Measurements from ENCODE around the gene LOC101059915.
"Not testable (repeated sequence)": the region's sequence is repeated elsewhere in the genome, so short reads cannot be mapped to it uniquely, and the experiment has no call there.

LOC101059915 gene

DNA sequence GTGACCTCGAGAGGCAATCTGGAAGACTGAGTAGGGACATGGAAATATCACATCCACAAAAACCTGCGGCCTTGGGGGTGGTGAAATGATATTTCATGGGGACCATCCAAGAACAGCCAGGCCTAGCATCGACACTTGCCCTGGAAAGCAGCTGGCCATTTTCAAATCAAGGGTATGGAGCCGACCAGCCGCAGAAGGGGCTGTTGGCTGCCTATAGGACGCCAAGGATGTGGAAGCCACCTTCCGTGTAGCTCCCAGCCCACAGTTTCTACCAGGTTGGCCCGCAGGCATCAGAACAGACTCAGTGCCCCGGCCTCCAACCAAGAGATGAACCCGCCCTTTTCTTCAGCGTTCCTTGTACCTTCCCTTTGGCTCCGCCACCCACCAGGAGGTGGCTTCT lies 5.4 kb upstream of the LOC101059915 start:
- H3K4me2 ChIP-seq (ENCODE audit: insufficient read depth, low read length) = no peak overlapping the region
- H3K79me2 ChIP-seq (ENCODE audit: control insufficient read depth, insufficient read depth, low read length) = no peaks in the 10 kb centered on the region
- no peak overlapping the region for H3K9ac ChIP-seq (replicated peaks; ENCODE audit: extremely low read depth, insufficient read depth, low read length)
- no peak overlapping the region for H3K4me3 ChIP-seq (replicated peaks in 1 of 3; ENCODE audit: insufficient read depth in 1 of 3, low read depth in 1 of 3, low read length in 3 of 3)
- dilution Hi-C loops (cut with MboI; ENCODE audit: extremely low pct_ligation_motif_present, low sequenced_read_pairs) = no loop called here
- peaks cover 0 to 4% of the 10 kb centered on the region in 2 experiments for H3K27me3 ChIP-seq (ENCODE audit: control insufficient read depth in 2 of 2, insufficient read depth in 2 of 2, low read length in 2 of 2)
- intact Hi-C loops (cut with micrococcal nuclease) = no loop called here
- no peak for TF ChIP-seq MYC (IDR thresholded peaks at IDR 0.05; ENCODE audit: low read depth, low read length)
- H3K4me1 ChIP-seq (ENCODE audit: control insufficient read depth, extremely low read depth, insufficient read depth, low read length) = no peaks in the 10 kb centered on the region
- H3K9me1 ChIP-seq (replicated peaks; ENCODE audit: control insufficient read depth, extremely low read depth, insufficient read depth, low read length) = no peaks in the 10 kb centered on the region
- BruUV-seq (replicated peaks) = no TSS peak
- H4K20me1 ChIP-seq (replicated peaks; ENCODE audit: control insufficient read depth, extremely low read depth, insufficient read depth, low read length) = no peaks in the 10 kb centered on the region
- H3K36me3 ChIP-seq (ENCODE audit: control insufficient read depth in 2 of 2, extremely low read depth in 1 of 2, insufficient read depth in 2 of 2, low read length in 2 of 2) = no peaks in the 10 kb centered on the region
- ChIA-PET POLR2A (no interaction called here), CTCF (no interaction called here)
- H3K27ac ChIP-seq (ENCODE audit: insufficient read depth, low read depth, low read length) = no peak overlapping the region
- H2AFZ ChIP-seq (ENCODE audit: low read depth, low read length) = no peak overlapping the region
- DNase-seq (ENCODE audit: low read depth, low spot score) (no peak), FAIRE-seq (no peak)
- H3K9me3 ChIP-seq (replicated peaks; ENCODE audit: control insufficient read depth, insufficient read depth, low read length) = no peaks in the 10 kb centered on the region

DNA sequence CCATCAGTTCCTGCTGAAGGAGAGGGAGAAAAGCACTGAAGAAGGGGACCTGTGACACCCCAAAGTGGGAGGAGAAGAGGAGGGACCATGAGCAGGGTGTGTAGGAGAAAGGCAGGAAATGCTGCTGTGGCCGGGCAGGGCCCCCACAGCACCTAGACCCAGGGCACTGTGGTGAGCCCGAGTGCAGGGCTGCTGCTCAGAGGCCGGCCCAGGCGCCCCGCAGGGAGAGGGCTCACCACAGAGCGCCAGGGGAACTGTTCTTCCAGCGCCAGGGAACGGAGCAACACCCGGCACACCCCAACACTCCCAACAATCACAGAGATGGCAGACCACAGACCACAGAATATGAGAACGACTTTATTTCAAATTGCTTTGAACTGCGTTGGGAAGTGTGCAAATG lies 4.7 kb upstream of the LOC101059915 start:
- H3K9me1 ChIP-seq (replicated peaks; ENCODE audit: control insufficient read depth, extremely low read depth, insufficient read depth, low read length); FAIRE-seq; BruUV-seq (replicated peaks); H3K9ac ChIP-seq (replicated peaks; ENCODE audit: extremely low read depth, insufficient read depth, low read length); dilution Hi-C loops (cut with MboI; ENCODE audit: extremely low pct_ligation_motif_present, low sequenced_read_pairs); H3K27me3 ChIP-seq (ENCODE audit: control insufficient read depth in 2 of 2, insufficient read depth in 2 of 2, low read length in 2 of 2); H3K4me2 ChIP-seq (ENCODE audit: insufficient read depth, low read length); H3K36me3 ChIP-seq (ENCODE audit: control insufficient read depth in 2 of 2, extremely low read depth in 1 of 2, insufficient read depth in 2 of 2, low read length in 2 of 2); CTCF ChIA-PET; H2AFZ ChIP-seq (ENCODE audit: low read depth, low read length); intact Hi-C loops (cut with micrococcal nuclease); POLR2A ChIA-PET; H3K4me1 ChIP-seq (ENCODE audit: control insufficient read depth, extremely low read depth, insufficient read depth, low read length); H4K20me1 ChIP-seq (replicated peaks; ENCODE audit: control insufficient read depth, extremely low read depth, insufficient read depth, low read length); H3K9me3 ChIP-seq (replicated peaks; ENCODE audit: control insufficient read depth, insufficient read depth, low read length); DNase-seq (ENCODE audit: low read depth, low spot score); H3K79me2 ChIP-seq (ENCODE audit: control insufficient read depth, insufficient read depth, low read length); H3K27ac ChIP-seq (ENCODE audit: insufficient read depth, low read depth, low read length); H3K4me3 ChIP-seq (replicated peaks in 1 of 3; ENCODE audit: insufficient read depth in 1 of 3, low read depth in 1 of 3, low read length in 3 of 3): not testable (repeated sequence)

DNA sequence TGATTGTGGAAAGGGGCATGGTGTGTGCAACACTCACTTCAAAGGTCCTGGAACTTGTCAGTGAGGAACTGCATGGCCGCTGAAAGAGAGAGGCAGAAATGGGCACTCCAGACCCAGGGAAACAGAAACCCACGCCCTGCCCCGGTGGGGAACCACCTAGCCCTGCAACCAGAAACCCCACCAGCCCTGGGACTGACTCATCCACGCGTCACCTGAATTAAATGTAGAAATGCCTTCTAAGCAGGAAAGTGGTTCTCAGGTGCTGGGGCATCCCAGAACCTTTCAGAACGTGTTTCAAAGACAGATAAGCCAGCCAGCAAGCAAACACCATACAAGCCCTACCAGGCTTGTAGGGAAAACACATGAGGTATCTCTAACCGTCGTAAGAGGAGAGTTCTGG lies 4.1 kb upstream of the LOC101059915 start:
- H4K20me1 ChIP-seq (replicated peaks; ENCODE audit: control insufficient read depth, extremely low read depth, insufficient read depth, low read length); DNase-seq (ENCODE audit: low read depth, low spot score); CTCF ChIA-PET; dilution Hi-C loops (cut with MboI; ENCODE audit: extremely low pct_ligation_motif_present, low sequenced_read_pairs); H3K36me3 ChIP-seq (ENCODE audit: control insufficient read depth in 2 of 2, extremely low read depth in 1 of 2, insufficient read depth in 2 of 2, low read length in 2 of 2); H3K4me3 ChIP-seq (replicated peaks in 1 of 3; ENCODE audit: insufficient read depth in 1 of 3, low read depth in 1 of 3, low read length in 3 of 3); H3K9ac ChIP-seq (replicated peaks; ENCODE audit: extremely low read depth, insufficient read depth, low read length); H3K9me3 ChIP-seq (replicated peaks; ENCODE audit: control insufficient read depth, insufficient read depth, low read length); H3K4me1 ChIP-seq (ENCODE audit: control insufficient read depth, extremely low read depth, insufficient read depth, low read length); H3K9me1 ChIP-seq (replicated peaks; ENCODE audit: control insufficient read depth, extremely low read depth, insufficient read depth, low read length); H3K27ac ChIP-seq (ENCODE audit: insufficient read depth, low read depth, low read length); BruUV-seq (replicated peaks); intact Hi-C loops (cut with micrococcal nuclease); H2AFZ ChIP-seq (ENCODE audit: low read depth, low read length); H3K27me3 ChIP-seq (ENCODE audit: control insufficient read depth in 2 of 2, insufficient read depth in 2 of 2, low read length in 2 of 2); H3K79me2 ChIP-seq (ENCODE audit: control insufficient read depth, insufficient read depth, low read length); FAIRE-seq; H3K4me2 ChIP-seq (ENCODE audit: insufficient read depth, low read length); POLR2A ChIA-PET: not testable (repeated sequence)

All from endothelial cell of umbilical vein (primary cell).